SK-N-SH (cell line): ENCODE results near the gene BRD7. TPM values are rescaled to one million over a fixed set of nuclear protein-coding genes. Genes with fewer than 3 reads are reported as not detected.

Experiments
- CTCF ChIA-PET: fragments of 300-600, 350-600 bp; formaldehyde crosslinking; extraction: SDS; loops from one replicate; lab custom pipeline; 2021; lab: Yijun Ruan, JAX
- POLR2A ChIA-PET: fragments of 350-600 bp; sonication (Branson Sonifier 250); formaldehyde crosslinking; extraction: SDS; loops from one replicate; lab custom pipeline; 2020; ENCODE audit warnings: antibody characterized with exemption, inconsistent platforms; lab: Yijun Ruan, JAX
- DNase-seq: peaks from one replicate; pipeline ENCODE4 v3.0.0; 2012
- H2AFZ ChIP-seq: fragments of 200-600 bp; sonication (generic); 2 replicates; pipeline ENCODE4 v1.8.1; 2016; ENCODE audit warnings: antibody characterized with exemption, mild to moderate bottlenecking, low read depth
- H3F3A ChIP-seq: fragments of 200-600 bp; sonication (generic); replicated peaks from 2 replicates; pipeline ENCODE3; 2016; ENCODE audit warnings: antibody characterized with exemption, mild to moderate bottlenecking; ENCODE audit not compliant: insufficient read depth
- H3K27ac ChIP-seq, 2 experiments: fragments of 200-500 bp in 1 of 2; fragments of 200-600 bp in 1 of 2; sonication (Bioruptor generic) in 1 of 2; sonication (generic), shearing (Covaris generic) in 1 of 2; 2 replicates each; pipeline versions ENCODE4 v1.5.1 to v1.6.1; 2014 to 2016; ENCODE audit warnings: low read depth in 2 of 2, inconsistent platforms in 1 of 2, low read length in 1 of 2, mild to moderate bottlenecking in 1 of 2, mixed read lengths in 1 of 2
- H3K27me3 ChIP-seq: fragments of 200-600 bp; sonication (generic), shearing (Covaris generic); 2 replicates; pipeline ENCODE4 v1.6.1; 2016; ENCODE audit warnings: mixed run types; ENCODE audit not compliant: insufficient read depth
- H3K36me3 ChIP-seq, 2 experiments: fragments of 200-500 bp in 1 of 2; fragments of 200-600 bp in 1 of 2; sonication (Bioruptor generic) in 1 of 2; sonication (generic) in 1 of 2; replicated peaks in 1 of 2; 2 replicates each; pipeline versions ENCODE3 to v1.5.1; 2014 to 2016; ENCODE audit warnings: low read length in 1 of 2, mild to moderate bottlenecking in 1 of 2; ENCODE audit not compliant: insufficient read depth in 2 of 2, control insufficient read depth in 1 of 2
- H3K4me1 ChIP-seq, 2 experiments: fragments of 200-500 bp in 1 of 2; fragments of 200-600 bp in 1 of 2; sonication (Bioruptor generic) in 1 of 2; sonication (generic), shearing (Covaris generic) in 1 of 2; 2 replicates each; pipeline versions ENCODE4 v1.5.1 to v1.6.1; 2014 to 2016; ENCODE audit warnings: low read depth in 1 of 2, low read length in 1 of 2, mixed run types in 1 of 2; ENCODE audit not compliant: insufficient read depth in 2 of 2, control insufficient read depth in 1 of 2
- H3K4me2 ChIP-seq: fragments of 200-600 bp; sonication (generic), shearing (Covaris generic); 2 replicates; pipeline ENCODE4 v1.6.1; 2017; ENCODE audit warnings: mixed run types
- H3K4me3 ChIP-seq, 2 experiments: fragments of 200-500 bp in 1 of 2; fragments of 200-600 bp in 1 of 2; sonication (Bioruptor generic) in 1 of 2; sonication (generic), shearing (Covaris generic) in 1 of 2; 2 replicates each; pipeline versions ENCODE4 v1.5.1 to v1.8.1; 2014 to 2016; ENCODE audit warnings: low read depth in 2 of 2, inconsistent platforms in 1 of 2, low read length in 1 of 2, mild to moderate bottlenecking in 1 of 2, mixed read lengths in 1 of 2, moderate library complexity in 1 of 2
- H3K79me2 ChIP-seq: fragments of 200-600 bp; sonication (generic); 2 replicates; pipeline ENCODE4 v1.8.1; 2017; ENCODE audit warnings: mild to moderate bottlenecking; ENCODE audit not compliant: insufficient read depth
- H3K9ac ChIP-seq: fragments of 200-600 bp; sonication (generic); 2 replicates; pipeline ENCODE4 v1.6.1; 2017; ENCODE audit warnings: mixed run types
- H3K9me2 ChIP-seq: fragments of 200-600 bp; sonication (generic); 2 replicates; pipeline ENCODE4 v1.6.1; 2017; ENCODE audit warnings: mixed run types
- H3K9me3 ChIP-seq: fragments of 200-600 bp; sonication (generic); 2 replicates; pipeline ENCODE4 v1.6.1; 2017; ENCODE audit warnings: mixed run types, mild to moderate bottlenecking, moderate library complexity
- H4K20me1 ChIP-seq: fragments of 200-600 bp; sonication (generic); 2 replicates; pipeline ENCODE4 v1.6.1; 2017; ENCODE audit warnings: mild to moderate bottlenecking, mixed run types; ENCODE audit not compliant: insufficient read depth
- ELF1 ChIP-seq: IDR thresholded peaks from 2 replicates; pipeline ENCODE4 v1.4.0; 2012
- EZH2phosphoT487 ChIP-seq: fragments of 200-600 bp; sonication (generic); IDR thresholded peaks from 2 replicates; pipeline ENCODE4 v1.6.1; 2017; ENCODE audit warnings: low read depth, mixed run types, mild to moderate bottlenecking, antibody characterized with exemption, moderate library complexity, borderline replicate concordance
- FOSL2 ChIP-seq: IDR thresholded peaks from 2 replicates; pipeline ENCODE4 v1.4.0; 2012; ENCODE audit warnings: low read depth, mild to moderate bottlenecking, moderate library complexity, borderline replicate concordance
- FOXJ3 ChIP-seq: sonication (generic); formaldehyde crosslinking; IDR thresholded peaks from 2 replicates; pipeline ENCODE4 v1.5.1; 2020; ENCODE audit warnings: mild to moderate bottlenecking, missing genetic modification reagents
- FOXM1 ChIP-seq: IDR thresholded peaks from 2 replicates; pipeline ENCODE4 v1.4.0; 2012; ENCODE audit warnings: low read depth, mild to moderate bottlenecking
- GABPA ChIP-seq: IDR thresholded peaks from 2 replicates; pipeline ENCODE4 v1.4.0; 2012; ENCODE audit warnings: low read depth, mild to moderate bottlenecking
- MXI1 ChIP-seq: IDR thresholded peaks from 2 replicates; pipeline ENCODE4 v1.6.1; 2012; ENCODE audit warnings: mild to moderate bottlenecking, low read depth, low read length, improper control_type of control experiment
- NFIC ChIP-seq: IDR thresholded peaks from 2 replicates; pipeline ENCODE4 v1.4.0; 2012; ENCODE audit warnings: borderline replicate concordance
- NRF1 ChIP-seq: IDR thresholded peaks from 2 replicates; pipeline ENCODE4 v1.6.1; 2012; ENCODE audit warnings: low read depth, mild to moderate bottlenecking, low read length
- POLR2AphosphoS5 ChIP-seq: IDR thresholded peaks from 2 replicates; pipeline ENCODE4 v1.6.1; 2012; ENCODE audit warnings: low read depth, low read length
- RAD21 ChIP-seq: IDR thresholded peaks from 2 replicates; pipeline ENCODE4 v1.6.1; 2012; ENCODE audit warnings: mild to moderate bottlenecking, low read length
- RCOR1 ChIP-seq: fragments of 150-350 bp; IDR thresholded peaks from 2 replicates; pipeline ENCODE4 v1.6.1; 2017; ENCODE audit warnings: antibody characterized with exemption, low read length
- RFX5 ChIP-seq: IDR thresholded peaks from 2 replicates; pipeline ENCODE4 v1.6.1; 2012; ENCODE audit warnings: mild to moderate bottlenecking, improper control_type of control experiment, low read length
- RXRA ChIP-seq: IDR thresholded peaks from 2 replicates; pipeline ENCODE4 v1.4.0; 2012; ENCODE audit warnings: low read depth, mild to moderate bottlenecking, borderline replicate concordance
- SIN3A ChIP-seq: IDR thresholded peaks from 2 replicates; pipeline ENCODE4 v1.6.1; 2012; ENCODE audit warnings: low read depth, mild to moderate bottlenecking, low read length, moderate library complexity, borderline replicate concordance
- TAF1 ChIP-seq: IDR thresholded peaks from 2 replicates; pipeline ENCODE4 v1.6.1; 2012; ENCODE audit warnings: low read depth, mild to moderate bottlenecking, low read length, moderate library complexity, borderline replicate concordance
- TCF12 ChIP-seq: IDR thresholded peaks from 2 replicates; pipeline ENCODE4 v1.4.0; 2012
- TEAD4 ChIP-seq: IDR thresholded peaks from 2 replicates; pipeline ENCODE4 v1.4.0; 2012; ENCODE audit warnings: mild to moderate bottlenecking, borderline replicate concordance; ENCODE audit not compliant: insufficient read depth
- YY1 ChIP-seq: IDR thresholded peaks from 2 replicates; pipeline ENCODE4 v1.4.0; 2012; ENCODE audit warnings: low read depth, mild to moderate bottlenecking
- WGBS: methylation state at CpG from one replicate; pipeline ENCODE4 v1.1.6; 2017; ENCODE audit warnings: low lambda C conversion rate; 5-methylcytosine and 5-hydroxymethylcytosine counted together
- polyA plus RNA-seq, 3 experiments: library from polyadenylated mRNA; depleted of rRNA; stranded (reverse); fragments of >200 nt; gene quantifications; 2 replicates each; pipeline ENCODE4 v1.2.3, GENCODE V29; 2012
- TF ChIP-seq, protein P1 (sequence below): fragments of 150-350 bp; IDR thresholded peaks from 2 replicates; pipeline ENCODE4 v1.6.1; 2016; ENCODE audit warnings: mild to moderate bottlenecking, low read depth, low read length
- TF ChIP-seq, protein P2 (sequence below): IDR thresholded peaks from 2 replicates; pipeline ENCODE4 v1.4.0; 2012; ENCODE audit warnings: low read depth, borderline replicate concordance
- TF ChIP-seq, protein P3 (sequence below): IDR thresholded peaks from 2 replicates; pipeline ENCODE4 v1.4.0; 2012; ENCODE audit warnings: low read depth, borderline replicate concordance
- TF ChIP-seq, protein P4 (sequence below): fragments of 200-600 bp; sonication (generic); IDR thresholded peaks from 2 replicates; pipeline ENCODE4 v1.6.1; 2017; ENCODE audit warnings: antibody characterized with exemption, mild to moderate bottlenecking, moderate library complexity
- TF ChIP-seq, protein P5 (sequence below): IDR thresholded peaks from 2 replicates; pipeline ENCODE4 v1.6.1; 2012; ENCODE audit warnings: mild to moderate bottlenecking, low read depth, low read length, moderate library complexity

The BRD7 gene
- polyA plus RNA-seq, 1 of the 3 experiments (the other 2 are of a cell fraction): 32.9 TPM

DNA sequence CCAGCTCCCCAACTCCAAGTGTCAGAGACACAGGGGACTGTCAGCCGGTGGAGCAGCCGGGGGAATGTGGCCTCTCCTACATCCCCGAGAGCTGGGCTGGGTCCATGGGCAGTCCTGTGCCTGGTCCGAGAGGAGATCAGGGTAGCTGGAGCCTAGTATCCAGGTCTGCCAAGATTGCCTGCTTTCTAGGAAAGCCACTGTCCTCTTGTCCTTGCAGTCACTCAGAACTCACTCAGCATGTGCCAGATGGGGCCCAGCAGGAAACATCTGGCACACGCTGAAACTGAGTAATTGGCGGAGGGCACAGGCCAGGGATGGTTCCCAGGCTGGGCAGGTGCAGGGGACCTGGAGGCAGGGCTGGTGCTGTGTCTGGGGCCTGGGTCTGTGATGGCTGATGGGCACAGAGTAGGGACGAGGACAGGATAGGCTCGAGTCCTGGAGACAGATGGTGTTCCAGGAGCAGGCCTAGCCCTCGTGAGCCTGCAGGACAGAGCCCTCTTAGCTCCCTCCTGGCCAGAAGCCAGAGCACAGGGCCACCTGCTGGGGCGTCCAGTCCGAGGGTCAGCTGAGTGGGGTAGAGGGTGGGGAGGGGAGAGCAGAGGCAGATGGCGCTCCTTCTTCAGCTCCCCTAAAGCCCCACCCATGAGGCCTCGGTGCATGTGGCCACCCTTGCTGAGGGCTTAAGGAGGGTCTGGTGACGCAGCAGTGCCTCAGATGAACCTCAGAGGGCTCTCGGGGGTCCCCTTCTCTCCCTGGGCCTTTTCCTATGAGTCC lies 71.3 kb downstream of the BRD7 start:
- H3K4me1 ChIP-seq: peaks cover 0 to 21% of the 10 kb centered on the region in 2 experiments; a peak in 1 of 4 replicates
- no peaks in the 10 kb centered on the region for H4K20me1 ChIP-seq
- H3K4me3 ChIP-seq: no peak overlapping the region
- ChIA-PET POLR2A (interaction anchor here (0.6 to 2.0 kb wide), 7 partner anchors 12 to 92 kb away, joined by 3 to 8 read pairs (median 3); no protein-coding TSS in a partner anchor), CTCF (interaction anchor here (0.6 to 1.8 kb wide), 13 partner anchors 10 to 167 kb away, joined by 3 to 7 read pairs (median 4); no protein-coding TSS in a partner anchor)
- no peaks in the 10 kb centered on the region for H3K9me3 ChIP-seq
- 77% methylated on average over 13 of the region's 15 CpGs for WGBS
- no peak overlapping the region for H3K9ac ChIP-seq
- H3K27me3 ChIP-seq: no peaks in the 10 kb centered on the region
- no peaks in the 10 kb centered on the region for H3K9me2 ChIP-seq
- H3K27ac ChIP-seq: peak overlapping the region in 1 of 2 experiments; percentile 92; a peak in 2 of 4 replicates
- peaks cover 0 to 4% of the 10 kb centered on the region in 2 experiments for H3K36me3 ChIP-seq
- DNase-seq: peak; percentile 89
- no peak overlapping the region for H2AFZ ChIP-seq
- no peak overlapping the region for H3K4me2 ChIP-seq
- H3F3A ChIP-seq: no peaks in the 10 kb centered on the region
- H3K79me2 ChIP-seq: no peaks in the 10 kb centered on the region
- no peak for TF ChIP-seq RXRA
- TF ChIP-seq MXI1: peak; percentile 48; the same call in 1 of the 2 replicates
- TF ChIP-seq, protein P1, sequence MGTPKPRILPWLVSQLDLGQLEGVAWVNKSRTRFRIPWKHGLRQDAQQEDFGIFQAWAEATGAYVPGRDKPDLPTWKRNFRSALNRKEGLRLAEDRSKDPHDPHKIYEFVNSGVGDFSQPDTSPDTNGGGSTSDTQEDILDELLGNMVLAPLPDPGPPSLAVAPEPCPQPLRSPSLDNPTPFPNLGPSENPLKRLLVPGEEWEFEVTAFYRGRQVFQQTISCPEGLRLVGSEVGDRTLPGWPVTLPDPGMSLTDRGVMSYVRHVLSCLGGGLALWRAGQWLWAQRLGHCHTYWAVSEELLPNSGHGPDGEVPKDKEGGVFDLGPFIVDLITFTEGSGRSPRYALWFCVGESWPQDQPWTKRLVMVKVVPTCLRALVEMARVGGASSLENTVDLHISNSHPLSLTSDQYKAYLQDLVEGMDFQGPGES: no peak
- TF ChIP-seq, protein P2, sequence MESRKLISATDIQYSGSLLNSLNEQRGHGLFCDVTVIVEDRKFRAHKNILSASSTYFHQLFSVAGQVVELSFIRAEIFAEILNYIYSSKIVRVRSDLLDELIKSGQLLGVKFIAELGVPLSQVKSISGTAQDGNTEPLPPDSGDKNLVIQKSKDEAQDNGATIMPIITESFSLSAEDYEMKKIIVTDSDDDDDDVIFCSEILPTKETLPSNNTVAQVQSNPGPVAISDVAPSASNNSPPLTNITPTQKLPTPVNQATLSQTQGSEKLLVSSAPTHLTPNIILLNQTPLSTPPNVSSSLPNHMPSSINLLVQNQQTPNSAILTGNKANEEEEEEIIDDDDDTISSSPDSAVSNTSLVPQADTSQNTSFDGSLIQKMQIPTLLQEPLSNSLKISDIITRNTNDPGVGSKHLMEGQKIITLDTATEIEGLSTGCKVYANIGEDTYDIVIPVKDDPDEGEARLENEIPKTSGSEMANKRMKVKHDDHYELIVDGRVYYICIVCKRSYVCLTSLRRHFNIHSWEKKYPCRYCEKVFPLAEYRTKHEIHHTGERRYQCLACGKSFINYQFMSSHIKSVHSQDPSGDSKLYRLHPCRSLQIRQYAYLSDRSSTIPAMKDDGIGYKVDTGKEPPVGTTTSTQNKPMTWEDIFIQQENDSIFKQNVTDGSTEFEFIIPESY: no peak
- TF ChIP-seq SIN3A: no peak
- no peak for TF ChIP-seq FOSL2
- no peak for TF ChIP-seq TEAD4
- no peak for TF ChIP-seq GABPA
- TF ChIP-seq NRF1: no peak
- TF ChIP-seq RFX5: no peak
- no peak for TF ChIP-seq POLR2AphosphoS5
- TF ChIP-seq FOXM1: no peak
- no peak for TF ChIP-seq TCF12
- TF ChIP-seq, protein P3, sequence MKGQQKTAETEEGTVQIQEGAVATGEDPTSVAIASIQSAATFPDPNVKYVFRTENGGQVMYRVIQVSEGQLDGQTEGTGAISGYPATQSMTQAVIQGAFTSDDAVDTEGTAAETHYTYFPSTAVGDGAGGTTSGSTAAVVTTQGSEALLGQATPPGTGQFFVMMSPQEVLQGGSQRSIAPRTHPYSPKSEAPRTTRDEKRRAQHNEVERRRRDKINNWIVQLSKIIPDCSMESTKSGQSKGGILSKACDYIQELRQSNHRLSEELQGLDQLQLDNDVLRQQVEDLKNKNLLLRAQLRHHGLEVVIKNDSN: no peak
- TF ChIP-seq, protein P4, sequence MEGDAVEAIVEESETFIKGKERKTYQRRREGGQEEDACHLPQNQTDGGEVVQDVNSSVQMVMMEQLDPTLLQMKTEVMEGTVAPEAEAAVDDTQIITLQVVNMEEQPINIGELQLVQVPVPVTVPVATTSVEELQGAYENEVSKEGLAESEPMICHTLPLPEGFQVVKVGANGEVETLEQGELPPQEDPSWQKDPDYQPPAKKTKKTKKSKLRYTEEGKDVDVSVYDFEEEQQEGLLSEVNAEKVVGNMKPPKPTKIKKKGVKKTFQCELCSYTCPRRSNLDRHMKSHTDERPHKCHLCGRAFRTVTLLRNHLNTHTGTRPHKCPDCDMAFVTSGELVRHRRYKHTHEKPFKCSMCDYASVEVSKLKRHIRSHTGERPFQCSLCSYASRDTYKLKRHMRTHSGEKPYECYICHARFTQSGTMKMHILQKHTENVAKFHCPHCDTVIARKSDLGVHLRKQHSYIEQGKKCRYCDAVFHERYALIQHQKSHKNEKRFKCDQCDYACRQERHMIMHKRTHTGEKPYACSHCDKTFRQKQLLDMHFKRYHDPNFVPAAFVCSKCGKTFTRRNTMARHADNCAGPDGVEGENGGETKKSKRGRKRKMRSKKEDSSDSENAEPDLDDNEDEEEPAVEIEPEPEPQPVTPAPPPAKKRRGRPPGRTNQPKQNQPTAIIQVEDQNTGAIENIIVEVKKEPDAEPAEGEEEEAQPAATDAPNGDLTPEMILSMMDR: no peak
- no peak for TF ChIP-seq EZH2phosphoT487
- TF ChIP-seq TAF1: no peak
- TF ChIP-seq, protein P5, sequence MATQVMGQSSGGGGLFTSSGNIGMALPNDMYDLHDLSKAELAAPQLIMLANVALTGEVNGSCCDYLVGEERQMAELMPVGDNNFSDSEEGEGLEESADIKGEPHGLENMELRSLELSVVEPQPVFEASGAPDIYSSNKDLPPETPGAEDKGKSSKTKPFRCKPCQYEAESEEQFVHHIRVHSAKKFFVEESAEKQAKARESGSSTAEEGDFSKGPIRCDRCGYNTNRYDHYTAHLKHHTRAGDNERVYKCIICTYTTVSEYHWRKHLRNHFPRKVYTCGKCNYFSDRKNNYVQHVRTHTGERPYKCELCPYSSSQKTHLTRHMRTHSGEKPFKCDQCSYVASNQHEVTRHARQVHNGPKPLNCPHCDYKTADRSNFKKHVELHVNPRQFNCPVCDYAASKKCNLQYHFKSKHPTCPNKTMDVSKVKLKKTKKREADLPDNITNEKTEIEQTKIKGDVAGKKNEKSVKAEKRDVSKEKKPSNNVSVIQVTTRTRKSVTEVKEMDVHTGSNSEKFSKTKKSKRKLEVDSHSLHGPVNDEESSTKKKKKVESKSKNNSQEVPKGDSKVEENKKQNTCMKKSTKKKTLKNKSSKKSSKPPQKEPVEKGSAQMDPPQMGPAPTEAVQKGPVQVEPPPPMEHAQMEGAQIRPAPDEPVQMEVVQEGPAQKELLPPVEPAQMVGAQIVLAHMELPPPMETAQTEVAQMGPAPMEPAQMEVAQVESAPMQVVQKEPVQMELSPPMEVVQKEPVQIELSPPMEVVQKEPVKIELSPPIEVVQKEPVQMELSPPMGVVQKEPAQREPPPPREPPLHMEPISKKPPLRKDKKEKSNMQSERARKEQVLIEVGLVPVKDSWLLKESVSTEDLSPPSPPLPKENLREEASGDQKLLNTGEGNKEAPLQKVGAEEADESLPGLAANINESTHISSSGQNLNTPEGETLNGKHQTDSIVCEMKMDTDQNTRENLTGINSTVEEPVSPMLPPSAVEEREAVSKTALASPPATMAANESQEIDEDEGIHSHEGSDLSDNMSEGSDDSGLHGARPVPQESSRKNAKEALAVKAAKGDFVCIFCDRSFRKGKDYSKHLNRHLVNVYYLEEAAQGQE: no peak
- TF ChIP-seq RCOR1: peak; percentile 85; the same call in 1 of the 2 replicates
- TF ChIP-seq RAD21: 0 out of 2 replicates have a peak, but pooled peaks have one; percentile 30
- no peak for TF ChIP-seq NFIC
- TF ChIP-seq ELF1: no peak
- TF ChIP-seq FOXJ3: peak; percentile 46; the same call in 1 of the 2 replicates
- TF ChIP-seq YY1: no peak
